Femur (tissue), 1 donor: ENCODE data around the gene BEND7.

ENCODE experiments used
- DNase-seq: peaks from one replicate; pipeline ENCODE4 v3.0.0-alpha.2; 2017

Gene BEND7

GRCh38 chr10:13518076-13518692, 10.6 kb downstream of the BEND7 start:
- DNase-seq, result no peak

DNA sequence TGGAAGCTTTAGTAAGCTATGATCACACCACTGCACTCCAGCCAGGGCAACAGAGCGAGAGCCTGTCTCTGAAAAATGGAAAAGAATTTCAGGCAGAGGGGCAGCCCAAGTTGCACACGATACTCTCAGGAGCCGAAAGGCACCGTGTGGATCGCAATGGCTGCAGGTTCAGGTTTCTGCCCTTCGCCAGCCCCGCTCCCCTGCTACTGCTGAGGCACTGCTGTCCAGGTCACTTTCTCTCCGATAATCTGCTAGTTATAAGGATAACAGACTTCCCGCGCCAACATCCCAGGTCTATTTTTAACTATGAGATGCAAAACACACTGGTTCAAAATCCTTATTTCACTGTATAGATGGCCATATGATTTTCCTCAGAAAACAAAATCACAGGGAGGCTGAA, 11.1 kb downstream of the BEND7 start:
- no peak for DNase-seq

DNA sequence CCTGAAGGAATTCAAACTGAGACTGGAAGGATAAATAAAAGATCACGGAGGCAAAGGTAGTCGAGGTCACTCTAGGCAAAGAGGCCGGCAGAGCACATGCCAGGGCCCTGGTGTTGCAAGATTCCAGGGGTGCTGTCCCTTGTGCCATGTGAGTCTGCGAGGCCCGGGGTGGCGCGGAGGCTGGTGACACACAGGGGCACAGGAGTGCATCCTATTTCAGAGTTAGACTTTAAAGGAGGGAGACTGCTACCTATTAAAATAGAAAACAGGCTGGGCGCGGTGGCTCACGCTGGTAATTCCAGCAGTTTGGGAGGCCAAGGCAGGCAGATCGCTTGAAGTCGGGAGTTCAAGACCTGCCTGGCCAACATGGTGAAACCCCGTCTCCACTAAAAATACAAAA, 12.6 kb downstream of the BEND7 start:
- DNase-seq, result no peak

GRCh38 chr10:13515467-13515866, 13.3 kb downstream of the BEND7 start:
- DNase-seq, result no peak

GRCh38 chr10:13514296-13514695, 14.5 kb downstream of the BEND7 start:
- no peak for DNase-seq

DNA sequence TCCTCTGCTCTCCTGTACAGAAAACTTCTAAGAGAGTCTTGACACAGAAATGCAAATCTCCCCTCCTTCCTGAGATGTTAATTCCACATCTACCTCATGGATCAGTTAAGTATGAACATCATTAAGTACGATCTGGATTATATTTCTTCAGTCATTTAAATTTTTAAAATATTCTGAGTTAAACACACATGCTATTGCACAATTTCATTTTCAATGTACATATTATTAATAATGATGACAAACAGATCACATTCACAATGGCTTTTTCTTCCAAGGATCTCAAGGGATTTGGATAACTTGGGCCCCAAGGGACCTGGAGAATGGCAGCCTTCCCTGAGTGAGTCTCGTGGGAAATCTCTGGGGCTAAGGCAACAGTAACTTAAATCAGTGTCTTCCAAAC, 16.2 kb downstream of the BEND7 start:
- no peak for DNase-seq

GRCh38 chr10:13511409-13511808, 17.4 kb downstream of the BEND7 start:
- no peak for DNase-seq

DNA sequence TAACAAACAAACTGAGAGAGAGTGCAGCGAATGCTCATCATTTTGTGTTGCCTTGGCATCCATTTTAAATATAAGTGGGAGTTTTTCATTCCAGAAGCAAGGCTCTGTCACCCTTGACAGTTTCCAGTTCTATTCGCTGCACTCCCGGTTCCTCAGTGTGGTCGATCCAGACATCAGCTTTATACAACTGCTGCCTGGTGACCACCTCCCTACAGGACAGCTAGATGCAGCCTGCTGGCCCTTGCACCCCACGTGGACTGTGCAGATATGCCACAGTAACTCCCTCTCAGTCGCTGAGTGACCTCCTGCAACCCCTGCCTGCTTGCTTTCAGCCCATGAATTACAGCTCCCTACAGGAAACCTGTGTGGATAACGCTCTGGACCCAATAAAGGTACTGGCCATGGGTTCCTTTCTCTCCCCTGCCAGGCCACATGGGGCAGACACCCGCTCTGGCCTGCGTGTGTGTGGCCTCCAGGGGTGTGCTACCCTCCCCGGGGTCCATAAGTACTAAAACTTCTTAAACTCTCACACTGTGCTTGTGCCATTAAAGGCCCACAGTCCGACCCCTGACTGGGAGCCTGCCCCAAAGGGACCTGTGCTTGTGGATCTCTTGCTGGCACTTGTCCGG, 23.6 kb downstream of the BEND7 start:
- DNase-seq, result no peak

GRCh38 chr10:13503745-13504463, 24.9 kb downstream of the BEND7 start:
- DNase-seq, result no peak

GRCh38 chr10:13502380-13502779, 26.4 kb downstream of the BEND7 start:
- DNase-seq, result no peak

DNA sequence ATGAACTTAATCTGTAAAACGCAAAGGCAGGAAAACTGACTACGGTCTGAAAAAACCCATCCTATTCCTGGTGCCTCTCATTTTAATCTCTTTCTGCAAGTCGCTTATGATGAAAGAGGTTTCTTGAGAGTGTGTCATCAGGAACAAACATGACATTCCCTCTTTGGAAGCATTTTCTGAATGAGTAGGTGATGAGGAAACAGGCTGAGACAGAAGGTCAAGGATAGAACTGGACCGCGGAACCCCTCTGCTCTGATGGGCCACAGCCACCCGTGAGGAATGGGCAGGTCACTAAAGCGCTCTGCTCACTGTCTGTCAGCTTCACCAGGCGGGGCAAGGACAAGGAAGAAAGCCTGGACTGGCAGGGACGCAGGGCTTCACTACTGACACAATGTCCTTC, 28.6 kb downstream of the BEND7 start:
- no peak for DNase-seq

DNA sequence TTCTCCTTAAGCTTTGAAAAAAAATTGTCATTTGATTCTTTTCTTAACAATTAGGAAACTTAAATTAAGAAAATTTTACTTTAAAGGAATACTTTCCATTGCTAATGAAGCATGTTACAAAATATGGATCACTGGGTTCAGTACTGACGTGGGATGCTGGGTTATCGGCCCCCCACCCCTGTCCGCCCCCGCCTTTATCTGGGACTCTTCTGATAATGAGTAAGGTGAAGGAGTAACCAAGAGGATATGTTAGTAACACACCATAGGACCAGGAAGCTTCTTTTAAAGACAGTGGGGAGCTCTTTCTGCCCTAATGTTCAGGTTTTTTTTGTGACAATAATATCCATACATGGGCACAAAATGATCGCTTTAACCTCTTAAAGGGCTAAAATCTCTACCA, 29.7 kb downstream of the BEND7 start:
- DNase-seq, result no peak

DNA sequence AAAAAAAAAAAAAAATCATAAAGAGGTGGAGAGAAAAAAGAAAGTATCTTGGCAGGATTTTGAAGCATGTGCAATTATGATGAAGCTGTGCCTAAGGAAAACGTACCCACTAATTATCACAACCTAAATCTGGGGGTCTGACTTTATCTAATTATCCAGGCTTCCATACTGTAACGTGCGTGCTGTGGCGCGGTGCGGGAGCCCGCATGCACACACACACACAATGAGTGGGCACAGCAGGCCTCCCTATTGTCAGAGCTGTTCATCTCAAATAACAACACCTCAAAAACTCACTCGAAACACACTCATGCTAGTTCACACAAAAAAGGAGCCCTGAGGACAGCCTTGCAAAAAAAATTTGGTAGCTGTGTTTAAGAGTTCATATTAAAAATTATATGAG, 31.9 kb downstream of the BEND7 start:
- no peak for DNase-seq

DNA sequence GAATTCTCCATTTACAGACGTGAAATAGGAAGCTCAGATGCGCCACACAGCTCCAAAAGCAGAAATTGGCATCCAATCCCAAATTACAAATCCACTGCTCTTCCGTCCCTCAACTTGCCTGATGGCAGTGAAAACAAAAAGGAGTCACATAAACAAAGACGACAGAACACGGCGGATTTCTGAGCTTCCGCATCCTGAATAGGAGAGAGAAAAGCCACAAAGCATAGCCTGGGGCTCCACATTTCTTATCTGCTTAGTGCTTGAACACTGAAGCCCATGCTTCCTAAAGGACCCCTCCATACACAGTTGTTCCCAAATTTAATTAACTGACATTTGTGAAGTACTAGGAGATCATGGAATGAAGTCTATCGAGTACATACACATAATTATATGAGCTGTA, 32.6 kb downstream of the BEND7 start:
- no peak for DNase-seq

- DNase-seq, result no peak
Measured at GRCh38 chr10:13492493-13493180, 36.2 kb downstream of the BEND7 start.

- no peak for DNase-seq
Measured at GRCh38 chr10:13491747-13492360, 37.0 kb downstream of the BEND7 start.

GRCh38 chr10:13490503-13490902, 38.3 kb downstream of the BEND7 start:
- DNase-seq, result no peak

GRCh38 chr10:13489035-13489599, 39.7 kb downstream of the BEND7 start:
- DNase-seq, result no peak

- DNase-seq, result no peak
Measured at GRCh38 chr10:13485623-13486022, 43.2 kb downstream of the BEND7 start.

- no peak for DNase-seq
Measured at GRCh38 chr10:13483951-13484350, 44.9 kb downstream of the BEND7 start.

- no peak for DNase-seq
Measured at GRCh38 chr10:13483073-13483472, 45.7 kb downstream of the BEND7 start.

DNA sequence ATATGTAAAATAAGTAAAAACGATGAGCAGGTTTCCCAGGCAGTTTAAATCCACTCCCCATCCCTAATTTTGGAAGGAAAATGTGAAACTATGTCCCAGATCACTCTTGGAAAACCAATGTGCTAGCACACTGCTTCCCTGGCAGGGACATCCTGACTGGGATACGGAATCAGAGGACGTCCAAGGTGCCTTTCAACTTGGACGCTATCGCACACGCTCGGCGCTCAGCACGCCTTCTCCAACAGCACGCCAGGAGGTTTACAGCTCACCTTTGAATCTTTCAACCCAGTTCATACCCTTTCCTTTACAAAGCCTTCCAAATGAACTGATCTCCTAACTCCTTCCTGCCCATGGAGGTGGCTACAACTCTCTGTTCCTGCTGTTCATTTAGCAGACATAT, 47.1 kb downstream of the BEND7 start:
- no peak for DNase-seq

- DNase-seq, result no peak
Measured at GRCh38 chr10:13475124-13475523, 53.7 kb downstream of the BEND7 start.
